HL-60 (cell line): Measurements from ENCODE around the gene IGFL3.

ENCODE experiments used
- DNase-seq, 2 experiments: peaks; one replicate each; pipeline ENCODE4 v3.0.0-alpha.2; 2010 to 2020; ENCODE audit warnings: low read depth in 1 of 2, low spot score in 1 of 2
- H3K27ac ChIP-seq: fragments of 250-450 bp; sonication (Bioruptor Pico); replicated peaks from 2 replicates; pipeline ENCODE4 v1.5.1; 2020; ENCODE audit warnings: mild to moderate bottlenecking, moderate library complexity
- H3K27me3 ChIP-seq: fragments of 250-450 bp; sonication (Bioruptor Pico); 2 replicates; pipeline ENCODE4 v1.5.1; 2021; ENCODE audit warnings: mild to moderate bottlenecking, moderate library complexity; ENCODE audit not compliant: insufficient read depth, poor library complexity, severe bottlenecking
- H3K4me3 ChIP-seq: replicated peaks from 2 replicates; pipeline ENCODE4 v1.5.1; 2011; ENCODE audit warnings: mild to moderate bottlenecking, control low read depth, low read length; ENCODE audit not compliant: insufficient read depth
- CTCF ChIP-seq: IDR thresholded peaks from one replicate; pipeline ENCODE4 v1.5.1; 2011; ENCODE audit warnings: low read length, control low read depth, inconsistent platforms; ENCODE audit not compliant: insufficient read depth
- GABPA ChIP-seq: IDR thresholded peaks from 2 replicates; pipeline ENCODE4 v1.6.1; 2012; ENCODE audit warnings: low read depth
- POLR2AphosphoS5 ChIP-seq: IDR thresholded peaks from 2 replicates; pipeline ENCODE4 v1.6.1; 2012; ENCODE audit warnings: low read depth
- REST ChIP-seq: IDR thresholded peaks from 2 replicates; pipeline ENCODE4 v1.6.1; 2012; ENCODE audit warnings: low read depth; ENCODE audit not compliant: insufficient replicate concordance
- SPI1 ChIP-seq: IDR thresholded peaks from 2 replicates; pipeline ENCODE4 v1.6.1; 2012; ENCODE audit warnings: low read depth, mild to moderate bottlenecking, borderline replicate concordance

IGFL3 gene

GRCh38 chr19:46116121-46116520 lies 8.4 kb downstream of the IGFL3 start:
- Histone ChIP-seq H3K4me3 (no peak overlapping the region), H3K27ac (no peak overlapping the region), H3K27me3 (no peaks in the 10 kb centered on the region)
- no peak for DNase-seq
- no peak for TF ChIP-seq REST
- TF ChIP-seq POLR2AphosphoS5 = no peak
- no peak for TF ChIP-seq GABPA
- no peak for TF ChIP-seq SPI1
- TF ChIP-seq CTCF = no peak

- DNase-seq = no peak
- Histone ChIP-seq H3K27me3 (no peaks in the 10 kb centered on the region), H3K4me3 (no peak overlapping the region), H3K27ac (no peak overlapping the region)
- TF ChIP-seq CTCF (no peak), REST (no peak), POLR2AphosphoS5 (no peak)
Observed at GRCh38 chr19:46115396-46116106, 8.9 kb downstream of the IGFL3 start.

- no peak overlapping the region for H3K4me3 ChIP-seq
- H3K27ac ChIP-seq = no peak overlapping the region
- no peak for TF ChIP-seq GABPA
- TF ChIP-seq REST = no peak
- no peak for TF ChIP-seq SPI1
- no peak for TF ChIP-seq CTCF
- TF ChIP-seq POLR2AphosphoS5 = no peak
- no peak for DNase-seq
- H3K27me3 ChIP-seq = peaks cover 2% of the 10 kb centered on the region
Observed at GRCh38 chr19:46113726-46114125, 10.8 kb downstream of the IGFL3 start.
